K562 (cell line): ENCODE data around the gene KCNJ10. TPM values are rescaled to one million over a fixed set of nuclear protein-coding genes. Genes with fewer than 3 reads are reported as not detected.

Source experiments
- ATAC-seq: fragments of 200-7000 bp; cut with Tn5 transposase; 3 replicates; pipeline ENCODE4 v1.9.1; 2020; ENCODE audit warnings: moderate library complexity
- BruUV-seq: library from RNA; stranded (reverse); fragments of 400-500 nt; replicated peaks from 2 replicates; lab custom pipeline; 2021; lab: Mats Ljungman, UMichigan
- CTCF ChIA-PET: fragments of 300-600 bp; formaldehyde crosslinking; extraction: SDS; loops from one replicate; lab custom pipeline; 2021; ENCODE audit warnings: low intra/inter-chr PET ratio; lab: Yijun Ruan, JAX
- POLR2A ChIA-PET: fragments of 300-600, 350-650 bp; sonication (Branson Sonifier 250); formaldehyde crosslinking; extraction: SDS; loops from one replicate; lab custom pipeline; 2021; ENCODE audit warnings: antibody characterized with exemption, inconsistent platforms; lab: Yijun Ruan, JAX
- DNase-seq, 4 experiments: peaks; one replicate each; pipeline versions ENCODE4 v3.0.0 to v3.0.0-alpha.2; 2011 to 2018; ENCODE audit warnings: low spot score in 3 of 4, mixed read lengths in 3 of 4; ENCODE audit errors: extremely low read depth in 1 of 4
- FAIRE-seq: peaks from 2 replicates; lab custom pipeline; 2011; peaks lifted over from hg19 to GRCh38; lab: Jason Lieb, UNC
- H2AFZ ChIP-seq: 2 replicates; pipeline ENCODE4 v1.6.0; 2011; ENCODE audit warnings: low read depth, low read length, control low read depth, inconsistent platforms
- H3K27ac ChIP-seq: fragments of 200-600 bp; 3 replicates; pipeline ENCODE4 v1.8.0; 2011; ENCODE audit warnings: low read depth, mild to moderate bottlenecking, control low read depth, inconsistent platforms, low read length, moderate library complexity, mixed read lengths; ENCODE audit errors: extremely low read depth
- H3K27me3 ChIP-seq, 2 experiments: fragments of 300-600 bp in 1 of 2; 2 replicates in 1 of 2; 3 replicates in 1 of 2; pipeline versions ENCODE4 v1.6.0 to v1.8.0; 2011; ENCODE audit warnings: inconsistent platforms in 2 of 2, low read length in 2 of 2, mild to moderate bottlenecking in 1 of 2, mixed read lengths in 1 of 2, moderate library complexity in 1 of 2; ENCODE audit not compliant: control insufficient read depth in 2 of 2, insufficient read depth in 2 of 2
- H3K36me3 ChIP-seq: fragments of 300-600 bp; 3 replicates; pipeline ENCODE4 v1.8.0; 2011; ENCODE audit warnings: mild to moderate bottlenecking, low read length, inconsistent platforms; ENCODE audit not compliant: control insufficient read depth, insufficient read depth
- H3K4me1 ChIP-seq, 2 experiments: fragments of 200-600 bp in 1 of 2; replicated peaks in 1 of 2; 2 replicates in 1 of 2; 3 replicates in 1 of 2; pipeline versions ENCODE4 v1.5.1 to v1.8.0; 2011; ENCODE audit warnings: inconsistent platforms in 2 of 2, low read length in 2 of 2, mild to moderate bottlenecking in 1 of 2, mixed read lengths in 1 of 2, moderate library complexity in 1 of 2; ENCODE audit not compliant: control insufficient read depth in 2 of 2, insufficient read depth in 2 of 2
- H3K4me2 ChIP-seq: 2 replicates; pipeline ENCODE4 v1.6.1; 2011; ENCODE audit warnings: low read length, control low read depth, inconsistent platforms, mixed read lengths; ENCODE audit not compliant: insufficient read depth
- H3K4me3 ChIP-seq: fragments of 200-600 bp; sonication (generic), shearing (Covaris generic); 2 replicates; pipeline ENCODE4 v1.5.1; 2016; ENCODE audit warnings: control low read depth, inconsistent platforms
- H3K79me2 ChIP-seq: fragments of 200-600 bp; 3 replicates; pipeline ENCODE4 v1.8.0; 2011; ENCODE audit warnings: low read length, inconsistent platforms; ENCODE audit not compliant: control insufficient read depth, insufficient read depth
- H3K9ac ChIP-seq, 2 experiments: 2 replicates each; pipeline versions ENCODE4 v1.6.0 to v1.6.1; 2011; ENCODE audit warnings: low read depth in 2 of 2, low read length in 2 of 2, control low read depth in 1 of 2, inconsistent platforms in 1 of 2, mild to moderate bottlenecking in 1 of 2, mixed read lengths in 1 of 2; ENCODE audit not compliant: insufficient read depth in 1 of 2
- H3K9me1 ChIP-seq: one replicate; pipeline ENCODE4 v1.6.0; 2011; ENCODE audit warnings: inconsistent platforms, mild to moderate bottlenecking, low read length, moderate library complexity; ENCODE audit not compliant: control insufficient read depth, insufficient read depth
- H3K9me3 ChIP-seq: replicated peaks from 2 replicates; pipeline ENCODE4 v1.5.1; 2011; ENCODE audit warnings: low read depth, low read length, inconsistent platforms; ENCODE audit not compliant: control insufficient read depth, insufficient read depth
- H4K20me1 ChIP-seq: replicated peaks from 2 replicates; pipeline ENCODE4 v1.6.1; 2011; ENCODE audit warnings: low read length, inconsistent platforms, mixed read lengths; ENCODE audit not compliant: control insufficient read depth, insufficient read depth
- CEBPB ChIP-seq: fragments of 450-650 bp; IDR thresholded peaks from 2 replicates; pipeline ENCODE4 v1.6.1; 2016; ENCODE audit warnings: missing genetic modification characterization, missing compliant biosample characterization
- FOXO4 ChIP-seq: fragments of 450-650 bp; formaldehyde crosslinking; IDR thresholded peaks from 2 replicates; pipeline ENCODE4 v1.4.0; 2020; ENCODE audit warnings: mild to moderate bottlenecking, moderate library complexity
- FOXP1 ChIP-seq: sonication (generic); formaldehyde crosslinking; IDR thresholded peaks from 2 replicates; pipeline ENCODE4 v1.8.0; 2022; ENCODE audit warnings: mild to moderate bottlenecking, missing genetic modification reagents
- IRF2 ChIP-seq: sonication (generic); formaldehyde crosslinking; IDR thresholded peaks from 2 replicates; pipeline ENCODE4 v1.8.1; 2022; ENCODE audit warnings: mild to moderate bottlenecking, missing genetic modification reagents
- MTA3 ChIP-seq: fragments of 450-650 bp; formaldehyde crosslinking; IDR thresholded peaks from 2 replicates; pipeline ENCODE4 v1.6.1; 2017; ENCODE audit warnings: mild to moderate bottlenecking, borderline replicate concordance
- RBM17 ChIP-seq: fragments of 200-400 bp; formaldehyde crosslinking; IDR thresholded peaks from 2 replicates; pipeline ENCODE4 v1.6.1; 2017; ENCODE audit warnings: low read depth, mild to moderate bottlenecking, low read length, borderline replicate concordance
- SREBF1 ChIP-seq: fragments of 150-350 bp; IDR thresholded peaks from 2 replicates; pipeline ENCODE4 v1.6.1; 2014; ENCODE audit warnings: antibody characterized with exemption, low read depth, low read length, borderline replicate concordance
- TOE1 ChIP-seq, 2 experiments: fragments of 450-650 bp in 1 of 2; sonication (generic) in 1 of 2; formaldehyde crosslinking in 1 of 2; IDR thresholded peaks; 2 replicates each; pipeline versions ENCODE4 v1.7.1 to v1.8.0; 2016 to 2022; ENCODE audit warnings: borderline replicate concordance in 2 of 2, mild to moderate bottlenecking in 2 of 2, antibody characterized with exemption in 1 of 2, inconsistent platforms in 1 of 2, low read depth in 1 of 2, missing genetic modification reagents in 1 of 2, moderate library complexity in 1 of 2
- ZNF239 ChIP-seq: fragments of 250-450 bp; sonication (Bioruptor Pico); IDR thresholded peaks from 2 replicates; pipeline ENCODE4 v1.4.0; 2020; ENCODE audit warnings: mild to moderate bottlenecking
- ZNF41 ChIP-seq: fragments of 250-450 bp; sonication (Bioruptor Pico); conservative IDR thresholded peaks from 2 replicates; pipeline ENCODE4 v1.4.0; 2020; ENCODE audit warnings: mild to moderate bottlenecking
- ZNF830 ChIP-seq: fragments of 250-450 bp; sonication (Bioruptor Pico); IDR thresholded peaks from 2 replicates; pipeline ENCODE4 v1.5.0; 2021; ENCODE audit warnings: mild to moderate bottlenecking
- WGBS: fragments of 100-300 bp; shearing (Covaris generic); methylation state at CpG from one replicate; pipeline ENCODE4 v1.1.6; 2016; ENCODE audit warnings: low coverage, mixed read lengths; ENCODE audit not compliant: insufficient coverage; ENCODE audit errors: missing lambda C conversion rate; 5-methylcytosine and 5-hydroxymethylcytosine counted together
- in situ Hi-C: fragments of 300-500 bp; cut with MboI; formaldehyde crosslinking; loops from 4 replicates; pipeline ENCODE4 v1.15.0; 2018; ENCODE audit warnings: inconsistent platforms, mixed read lengths
- intact Hi-C: fragments of 100-400 bp; cut with micrococcal nuclease; formaldehyde crosslinking; loops from 2 replicates; pipeline ENCODE4 v1.14.2; 2022
- polyA plus RNA-seq, 8 experiments: library from polyadenylated mRNA; depleted of rRNA in 4 of 8; stranded (reverse) in 5 of 8; unstranded in 3 of 8; fragments of >200 nt; fragmentation: Nextera tagmentation in 2 of 8; fragmentation: Illumina TruSeq in 1 of 8; extraction: Ambion mirVana in 2 of 8; extraction: Trizol in 1 of 8; gene quantifications; 2 replicates each; pipeline versions ENCODE4 v1.2.1 to v1.2.3, GENCODE V29; 2011 to 2014; ENCODE audit warnings: inconsistent platforms in 1 of 8, missing spikeins in 1 of 8
- total RNA-seq, 7 experiments: library from RNA; depleted of rRNA in 6 of 7; stranded (reverse); fragments of >200 nt in 6 of 7; fragmentation: Illumina TruSeq in 2 of 7; extraction: Trizol in 2 of 7; gene quantifications; 2 replicates each; pipeline versions ENCODE4 v1.2.1 to v1.2.3, GENCODE V29; 2011 to 2021; ENCODE audit warnings: low replicate concordance in 1 of 7

Gene KCNJ10
- total and polyA plus RNA-seq, 9 of the 15 experiments (the other 6 are each of a cell fraction or from before 2014, with no cell fraction given): 0.06 to 0.11 TPM; not detected in 7

- intact Hi-C loops: no loop called here
- CTCF ChIA-PET: no interaction called here
- no TSS peak for BruUV-seq
- peaks cover 5% of the 10 kb centered on the region; the same call in 1 of the 2 replicates for H4K20me1 ChIP-seq
- H3K36me3 ChIP-seq: no peaks in the 10 kb centered on the region
- no peak overlapping the region for H3K27ac ChIP-seq
- no peak for ATAC-seq
- H3K9me3 ChIP-seq: no peaks in the 10 kb centered on the region
- H3K4me2 ChIP-seq: no peak overlapping the region
- H3K27me3 ChIP-seq: peaks cover 9 to 39% of the 10 kb centered on the region in 2 experiments; a peak in 4 of 5 replicates
- POLR2A ChIA-PET: interaction anchor here (0.8 kb wide), 1 partner anchor 11 kb away, joined by 3 read pairs; no protein-coding TSS in a partner anchor
- FAIRE-seq: no peak
- H3K79me2 ChIP-seq: no peaks in the 10 kb centered on the region
- 0% methylated on average over 3 of the region's 3 CpGs for WGBS
- TF ChIP-seq ZNF239 (no peak), IRF2 (no peak), FOXP1 (CRISPR knock-in tag) (no peak), FOXO4 (CRISPR knock-in tag) (no peak), MTA3 (no peak), CEBPB (tag) (no peak), TOE1 (IDR thresholded peaks at IDR 0.05; ENCODE audit: borderline replicate concordance) (no peak), TOE1 (CRISPR knock-in tag; IDR thresholded peaks at IDR 0.05; ENCODE audit: borderline replicate concordance, low read depth) (no peak), RBM17 (no peak), SREBF1 (no peak), ZNF41 (no peak), ZNF830 (no peak)
- H2AFZ ChIP-seq: no peak overlapping the region
- H3K9ac ChIP-seq: no peak overlapping the region
- H3K4me3 ChIP-seq: no peak overlapping the region
- DNase-seq: no peak
- H3K4me1 ChIP-seq: no peaks in the 10 kb centered on the region; a peak in 1 of 5 replicates
- no peaks in the 10 kb centered on the region for H3K9me1 ChIP-seq
- in situ Hi-C loops: no loop called here
These were observed 101.1 kb downstream of the KCNJ10 start for GRCh38 chr1:159968901-159969300.
